Activated CD8-positive, alpha-beta T cell treated with anti-CD3 and anti-CD28 coated beads for 36 hours (primary cell): ENCODE results near the gene CFAP68. TPM values are rescaled to one million over a fixed set of nuclear protein-coding genes. Genes with fewer than 3 reads are reported as not detected.

Experiments
- ATAC-seq: fragments of 200-7000 bp; cut with Tn5 transposase; one replicate; pipeline ENCODE4 v1.10.0; 2021; ENCODE audit warnings: mild to moderate bottlenecking, moderate library complexity
- CTCF ChIA-PET: fragments of 350-600 bp; sonication (Branson Sonifier 250); formaldehyde crosslinking; loops from one replicate; lab custom pipeline; 2021; ENCODE audit warnings: antibody characterized with exemption; lab: Charles Lee
- POLR2A ChIA-PET: fragments of 350-600 bp; sonication (Branson Sonifier 250); formaldehyde crosslinking; loops from one replicate; lab custom pipeline; 2021; ENCODE audit warnings: antibody characterized with exemption; lab: Charles Lee
- DNase-seq: peaks from one replicate; pipeline ENCODE4 v3.0.0-alpha.2; 2020
- H3K27ac Mint-ChIP-seq: one replicate; pipeline ENCODE4 v1.8.0; 2021; ENCODE audit warnings: mild to moderate bottlenecking, mixed read lengths
- H3K27me3 Mint-ChIP-seq: one replicate; pipeline ENCODE4 v1.8.0; 2021; ENCODE audit warnings: mixed read lengths
- H3K36me3 Mint-ChIP-seq: one replicate; pipeline ENCODE4 v1.8.0; 2021; ENCODE audit warnings: low read depth, mixed read lengths
- H3K4me1 Mint-ChIP-seq: one replicate; pipeline ENCODE4 v1.8.0; 2021; ENCODE audit warnings: low read depth, mixed read lengths
- H3K4me3 Mint-ChIP-seq: one replicate; pipeline ENCODE4 v1.8.0; 2021; ENCODE audit warnings: mild to moderate bottlenecking, moderate library complexity, mixed read lengths
- H3K9me3 Mint-ChIP-seq: one replicate; pipeline ENCODE4 v1.8.0; 2021; ENCODE audit warnings: mixed read lengths
- intact Hi-C: fragments of 100-400 bp; cut with micrococcal nuclease; formaldehyde crosslinking; loops from one replicate; pipeline ENCODE4 v1.10.0; 2022
- total RNA-seq, 2 experiments: library from RNA; stranded (reverse); gene quantifications; one replicate each; pipeline ENCODE4 v1.2.3, GENCODE V29; 2021
- TF ChIP-seq, protein P1 (sequence below): fragments of 200-600 bp; IDR thresholded peaks from one replicate; pipeline ENCODE4 v1.8.0; 2022; ENCODE audit warnings: antibody characterized with exemption, mild to moderate bottlenecking

The CFAP68 gene
- total RNA-seq, 2 experiments from 2014 or later: 38.6 to 39.1 TPM

DNA sequence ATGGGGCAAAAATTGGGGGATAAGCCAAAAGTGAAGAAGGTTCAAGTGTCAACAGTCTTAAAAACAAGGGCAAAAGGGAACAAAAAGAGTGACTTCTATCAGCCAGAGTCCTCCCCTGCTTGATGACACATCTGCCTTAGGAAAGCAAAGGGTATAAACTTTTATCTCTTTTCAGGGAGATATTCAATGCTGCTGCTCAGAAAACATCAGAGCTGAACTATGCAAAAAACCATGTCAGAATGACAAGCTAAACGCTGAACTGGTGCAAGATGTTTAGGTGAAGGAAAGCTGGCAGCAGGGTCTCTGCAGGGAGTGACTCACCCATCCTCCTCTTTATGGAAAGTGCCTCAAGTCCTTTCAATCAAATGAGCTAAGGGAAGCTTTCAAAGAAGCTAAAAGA, 32.7 kb upstream of the CFAP68 start:
- no peak overlapping the region for H3K27ac Mint-ChIP-seq
- no peak for ATAC-seq
- no peak for DNase-seq
- POLR2A ChIA-PET: interaction anchor here (1.0 kb wide), 1 partner anchor 13 kb away, joined by 3 read pairs; no protein-coding TSS in a partner anchor
- CTCF ChIA-PET: interaction anchor here (1.0 to 7.2 kb wide), 10 partner anchors 12 to 280 kb away, joined by 3 to 61 read pairs (median 4); partner anchors contain the start of gene ALG9
- H3K4me3 Mint-ChIP-seq: no peak overlapping the region
- peaks cover 7% of the 10 kb centered on the region for H3K4me1 Mint-ChIP-seq
- no peaks in the 10 kb centered on the region for H3K9me3 Mint-ChIP-seq
- peaks cover 21% of the 10 kb centered on the region for H3K36me3 Mint-ChIP-seq
- intact Hi-C loops: no loop called here
- TF ChIP-seq, protein P1, sequence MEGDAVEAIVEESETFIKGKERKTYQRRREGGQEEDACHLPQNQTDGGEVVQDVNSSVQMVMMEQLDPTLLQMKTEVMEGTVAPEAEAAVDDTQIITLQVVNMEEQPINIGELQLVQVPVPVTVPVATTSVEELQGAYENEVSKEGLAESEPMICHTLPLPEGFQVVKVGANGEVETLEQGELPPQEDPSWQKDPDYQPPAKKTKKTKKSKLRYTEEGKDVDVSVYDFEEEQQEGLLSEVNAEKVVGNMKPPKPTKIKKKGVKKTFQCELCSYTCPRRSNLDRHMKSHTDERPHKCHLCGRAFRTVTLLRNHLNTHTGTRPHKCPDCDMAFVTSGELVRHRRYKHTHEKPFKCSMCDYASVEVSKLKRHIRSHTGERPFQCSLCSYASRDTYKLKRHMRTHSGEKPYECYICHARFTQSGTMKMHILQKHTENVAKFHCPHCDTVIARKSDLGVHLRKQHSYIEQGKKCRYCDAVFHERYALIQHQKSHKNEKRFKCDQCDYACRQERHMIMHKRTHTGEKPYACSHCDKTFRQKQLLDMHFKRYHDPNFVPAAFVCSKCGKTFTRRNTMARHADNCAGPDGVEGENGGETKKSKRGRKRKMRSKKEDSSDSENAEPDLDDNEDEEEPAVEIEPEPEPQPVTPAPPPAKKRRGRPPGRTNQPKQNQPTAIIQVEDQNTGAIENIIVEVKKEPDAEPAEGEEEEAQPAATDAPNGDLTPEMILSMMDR: no peak
- H3K27me3 Mint-ChIP-seq: no peaks in the 10 kb centered on the region

DNA sequence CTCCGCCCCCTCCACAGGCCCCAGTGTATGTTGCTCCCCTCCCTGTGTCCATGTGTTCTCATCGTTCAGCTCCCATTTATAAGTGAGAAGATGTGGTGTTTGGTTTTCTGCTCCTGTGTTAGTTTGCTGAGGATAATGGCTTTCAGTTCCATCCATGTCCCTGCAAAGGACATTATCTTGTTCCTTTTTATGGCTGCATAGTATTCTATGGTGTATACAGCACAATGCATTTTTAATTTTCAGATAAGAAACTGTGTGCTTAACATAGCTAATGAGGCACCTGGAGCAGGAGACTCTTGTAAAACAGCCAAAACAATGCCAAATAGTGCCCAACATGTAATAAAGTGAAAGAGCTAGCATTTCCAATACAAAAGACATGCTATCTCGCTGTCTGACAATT, 29.7 kb upstream of the CFAP68 start:
- ChIA-PET CTCF (interaction anchor here (3.1 kb wide), 1 partner anchor 8 kb away, joined by 18 read pairs; no protein-coding TSS in a partner anchor), POLR2A (no interaction called here)
- TF ChIP-seq, protein P1: no peak
- Mint-ChIP-seq H3K9me3 (no peaks in the 10 kb centered on the region), H3K4me1 (peaks cover 7% of the 10 kb centered on the region), H3K36me3 (peaks cover 31% of the 10 kb centered on the region), H3K4me3 (no peak overlapping the region), H3K27me3 (no peaks in the 10 kb centered on the region), H3K27ac (no peak overlapping the region)
- DNase-seq (no peak), ATAC-seq (no peak)
- intact Hi-C loops: no loop called here

DNA sequence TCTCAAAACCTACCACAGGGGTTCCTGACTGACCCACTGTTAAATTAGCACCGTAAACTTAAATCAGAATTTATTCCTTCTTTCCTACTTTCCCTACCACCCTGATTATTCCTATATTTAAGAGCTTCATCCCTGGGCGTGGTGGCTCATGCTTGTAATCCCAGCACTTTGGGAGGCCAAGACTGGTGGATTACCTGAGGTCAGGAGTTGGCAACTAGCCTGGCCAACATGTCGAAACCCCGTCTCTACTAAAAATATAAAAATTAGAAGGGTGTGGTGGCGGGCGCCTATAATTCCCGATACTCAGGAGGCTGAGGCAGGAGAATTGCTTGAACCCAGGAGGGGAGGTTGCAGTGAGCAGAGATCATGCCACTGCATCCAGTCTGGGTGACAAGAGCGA, 28.3 kb upstream of the CFAP68 start:
- TF ChIP-seq, protein P1: no peak
- ChIA-PET CTCF (interaction anchor here (1.0 to 3.1 kb wide), 4 partner anchors 9 to 19 kb away, joined by 3 to 18 read pairs (median 3); no protein-coding TSS in a partner anchor), POLR2A (interaction anchor here (1.0 kb wide), 1 partner anchor 115 kb away, joined by 3 read pairs; no protein-coding TSS in a partner anchor)
- no peak overlapping the region for H3K4me3 Mint-ChIP-seq
- H3K4me1 Mint-ChIP-seq: peaks cover 7% of the 10 kb centered on the region
- DNase-seq (no peak), ATAC-seq (no peak)
- H3K36me3 Mint-ChIP-seq: peaks cover 39% of the 10 kb centered on the region
- H3K27me3 Mint-ChIP-seq: no peaks in the 10 kb centered on the region
- no peaks in the 10 kb centered on the region for H3K9me3 Mint-ChIP-seq
- no peak overlapping the region for H3K27ac Mint-ChIP-seq
- intact Hi-C loops: no loop called here

DNA sequence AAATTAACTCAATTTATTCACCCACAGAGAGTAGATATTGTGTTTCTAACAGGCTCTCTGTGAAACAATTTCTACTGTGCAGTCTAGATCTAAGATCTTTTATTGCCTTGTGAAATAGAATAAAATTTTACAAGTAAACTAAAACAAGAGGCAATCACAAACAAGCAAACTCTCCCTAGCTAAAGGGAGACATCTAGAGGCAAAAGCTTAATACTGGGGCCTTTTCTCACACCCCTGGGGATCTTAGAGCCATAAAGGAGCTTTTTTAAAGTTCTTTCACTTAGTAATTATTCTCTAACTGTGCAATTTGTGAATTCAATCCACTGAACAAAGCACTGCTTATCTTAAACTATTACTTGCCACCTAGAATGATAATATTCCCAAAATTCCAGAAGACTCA, 27.7 kb upstream of the CFAP68 start:
- DNase-seq (no peak), ATAC-seq (no peak)
- Mint-ChIP-seq H3K27ac (no peak overlapping the region), H3K27me3 (no peaks in the 10 kb centered on the region), H3K4me3 (no peak overlapping the region), H3K36me3 (peaks cover 38% of the 10 kb centered on the region), H3K9me3 (no peaks in the 10 kb centered on the region), H3K4me1 (peaks cover 7% of the 10 kb centered on the region)
- ChIA-PET POLR2A (interaction anchor here (1.0 kb wide), 1 partner anchor 115 kb away, joined by 3 read pairs; no protein-coding TSS in a partner anchor), CTCF (interaction anchor here (1.3 to 3.1 kb wide), 3 partner anchors 10 to 19 kb away, joined by 3 to 18 read pairs (median 3); no protein-coding TSS in a partner anchor)
- intact Hi-C loops: no loop called here
- TF ChIP-seq, protein P1: no peak

DNA sequence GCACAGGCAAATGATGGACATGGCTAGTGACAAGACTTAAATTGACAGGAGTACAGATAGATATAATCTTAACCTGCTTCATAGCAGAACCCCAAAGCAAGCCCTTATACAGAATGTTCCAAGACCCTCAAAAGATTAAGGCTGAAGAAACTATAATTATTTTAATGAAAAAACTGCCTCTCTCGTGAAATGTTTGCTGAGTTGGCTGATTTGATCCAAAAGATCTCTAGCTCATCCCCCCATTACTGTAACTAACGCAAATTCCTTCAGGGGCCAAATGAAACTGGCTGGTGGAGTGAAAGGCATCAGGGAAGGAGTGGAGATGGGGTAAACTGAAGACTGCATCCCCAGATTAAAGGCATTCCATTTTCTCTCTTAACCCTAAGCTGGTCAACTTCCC, 27.2 kb upstream of the CFAP68 start:
- Mint-ChIP-seq H3K9me3 (no peaks in the 10 kb centered on the region), H3K27me3 (no peaks in the 10 kb centered on the region), H3K4me1 (peaks cover 2% of the 10 kb centered on the region), H3K4me3 (no peak overlapping the region), H3K27ac (no peak overlapping the region), H3K36me3 (peaks cover 39% of the 10 kb centered on the region)
- ChIA-PET POLR2A (no interaction called here), CTCF (interaction anchor here (1.3 to 3.1 kb wide), 3 partner anchors 10 to 19 kb away, joined by 3 to 18 read pairs (median 3); no protein-coding TSS in a partner anchor)
- TF ChIP-seq, protein P1: no peak
- intact Hi-C loops: no loop called here
- no peak for DNase-seq
- no peak for ATAC-seq
